ENCODE measurements around the gene HDAC3.

Gene HDAC3

GRCh38 chr5:141669520-141669919 is 32.9 kb upstream of the HDAC3 start:
- DNase-seq (ENCODE audit: low read depth): no peak
- no peak overlapping the region for H3K4me3 ChIP-seq (ENCODE audit: low read depth, low read length)
- peak; percentile 3 for TF ChIP-seq CTCF (IDR thresholded peaks at IDR 0.05; ENCODE audit: low read depth, low read length, missing control alignments)
- in situ Hi-C loops (cut with HindIII; ENCODE audit: low sequenced_read_pairs): no loop called here

GRCh38 chr5:141668601-141669265 is 32.1 kb upstream of the HDAC3 start:
- H3K4me3 ChIP-seq (ENCODE audit: low read depth, low read length): no peak overlapping the region
- in situ Hi-C loops (cut with HindIII; ENCODE audit: low sequenced_read_pairs): no loop called here
- TF ChIP-seq CTCF (IDR thresholded peaks at IDR 0.05; ENCODE audit: low read depth, low read length, missing control alignments): no peak
- DNase-seq (ENCODE audit: low read depth): no peak

GRCh38 chr5:141665995-141666940 is 29.6 kb upstream of the HDAC3 start:
- no peak overlapping the region for H3K4me3 ChIP-seq (ENCODE audit: low read depth, low read length)
- in situ Hi-C loops (cut with HindIII; ENCODE audit: low sequenced_read_pairs): no loop called here

GRCh38 chr5:141664733-141665461 is 28.2 kb upstream of the HDAC3 start:
- H3K4me3 ChIP-seq (ENCODE audit: low read depth, low read length): no peak overlapping the region
- in situ Hi-C loops (cut with HindIII; ENCODE audit: low sequenced_read_pairs): no loop called here
- peak; percentile 33 for DNase-seq (ENCODE audit: low read depth)
- TF ChIP-seq CTCF (IDR thresholded peaks at IDR 0.05; ENCODE audit: low read depth, low read length, missing control alignments): peak; percentile 96

More at GRCh38 chr5:141665995-141666940, 29.6 kb upstream of the HDAC3 start:
- no peak for DNase-seq (ENCODE audit: low read depth)
- TF ChIP-seq CTCF (IDR thresholded peaks at IDR 0.05; ENCODE audit: low read depth, low read length, missing control alignments): no peak

GRCh38 chr5:141663506-141663905 is 26.9 kb upstream of the HDAC3 start:
- H3K4me3 ChIP-seq (ENCODE audit: low read depth, low read length): no peak overlapping the region
- in situ Hi-C loops (cut with HindIII; ENCODE audit: low sequenced_read_pairs): no loop called here
- TF ChIP-seq CTCF (IDR thresholded peaks at IDR 0.05; ENCODE audit: low read depth, low read length, missing control alignments): no peak
- no peak for DNase-seq (ENCODE audit: low read depth)

- no peak overlapping the region for H3K4me3 ChIP-seq (ENCODE audit: low read depth, low read length)
- no peak for DNase-seq (ENCODE audit: low read depth)
- in situ Hi-C loops (cut with HindIII; ENCODE audit: low sequenced_read_pairs): no loop called here
- TF ChIP-seq CTCF (IDR thresholded peaks at IDR 0.05; ENCODE audit: low read depth, low read length, missing control alignments): no peak
Measured at GRCh38 chr5:141662028-141662427, 25.4 kb upstream of the HDAC3 start.
